ENCODE data around the gene EXOG. TPM values are rescaled to one million over a fixed set of nuclear protein-coding genes. Genes with fewer than 3 reads are reported as not detected.

The EXOG gene
- total RNA-seq, 1 experiment from 2014 or later, result 5.1 TPM

GRCh38 chr3:38545983-38546382 lies 49.8 kb downstream of the EXOG start:
- no peak for DNase-seq (ENCODE audit: low spot score)

GRCh38 chr3:38548154-38548931 lies 52.2 kb downstream of the EXOG start:
- DNase-seq (ENCODE audit: low spot score), result no peak

- no peak for DNase-seq (ENCODE audit: low spot score)
Observed at GRCh38 chr3:38549082-38549481, 52.9 kb downstream of the EXOG start.

- no peak for DNase-seq (ENCODE audit: low spot score)
Observed at GRCh38 chr3:38549486-38549885, 53.3 kb downstream of the EXOG start.

GRCh38 chr3:38549957-38550840 lies 54.1 kb downstream of the EXOG start:
- DNase-seq (ENCODE audit: low spot score), result no peak

- DNase-seq (ENCODE audit: low spot score), result no peak
Observed at GRCh38 chr3:38551026-38551832, 55.1 kb downstream of the EXOG start.

- DNase-seq (ENCODE audit: low spot score), result no peak
Observed at GRCh38 chr3:38552364-38552763, 56.2 kb downstream of the EXOG start.

GRCh38 chr3:38553071-38553470 lies 56.9 kb downstream of the EXOG start:
- DNase-seq (ENCODE audit: low spot score), result no peak

- DNase-seq (ENCODE audit: low spot score), result no peak
Observed at GRCh38 chr3:38554127-38554827, 58.1 kb downstream of the EXOG start.

GRCh38 chr3:38555149-38555840 lies 59.2 kb downstream of the EXOG start:
- DNase-seq (ENCODE audit: low spot score), result no peak

- DNase-seq (ENCODE audit: low spot score), result no peak
Observed at GRCh38 chr3:38555926-38556325, 59.8 kb downstream of the EXOG start.

GRCh38 chr3:38556640-38557358 lies 60.7 kb downstream of the EXOG start:
- DNase-seq (ENCODE audit: low spot score), result no peak

GRCh38 chr3:38558864-38559263 lies 62.7 kb downstream of the EXOG start:
- DNase-seq (ENCODE audit: low spot score), result no peak

- DNase-seq (ENCODE audit: low spot score), result no peak
Observed at GRCh38 chr3:38560284-38560683, 64.1 kb downstream of the EXOG start.

- DNase-seq (ENCODE audit: low spot score), result no peak
Observed at GRCh38 chr3:38560996-38561717, 65.0 kb downstream of the EXOG start.

GRCh38 chr3:38561746-38562466 lies 65.8 kb downstream of the EXOG start:
- DNase-seq (ENCODE audit: low spot score), result no peak

- DNase-seq (ENCODE audit: low spot score), result no peak
Observed at GRCh38 chr3:38562467-38562925, 66.4 kb downstream of the EXOG start.

GRCh38 chr3:38563070-38563885 lies 67.1 kb downstream of the EXOG start:
- no peak for DNase-seq (ENCODE audit: low spot score)

Data from HT-29 (cell line).